ENCODE measurements around the gene THAP10.
"Not testable (repeated sequence)": the region's sequence is repeated elsewhere in the genome, so short reads cannot be mapped to it uniquely, and the experiment has no call there.

Gene THAP10

GRCh38 chr15:70876683-70877082 is 15.6 kb downstream of the THAP10 start:
- DNase-seq (ENCODE audit: low spot score): no peak

GRCh38 chr15:70876011-70876410 is 16.2 kb downstream of the THAP10 start:
- DNase-seq (ENCODE audit: low spot score): no peak

GRCh38 chr15:70875001-70875782 is 17.0 kb downstream of the THAP10 start:
- no peak for DNase-seq (ENCODE audit: low spot score)

GRCh38 chr15:70873232-70874054 is 18.8 kb downstream of the THAP10 start:
- no peak for DNase-seq (ENCODE audit: low spot score)

- not testable (repeated sequence) for DNase-seq (ENCODE audit: low spot score)
These were observed 20.7 kb downstream of the THAP10 start for GRCh38 chr15:70871490-70871889.

- DNase-seq (ENCODE audit: low spot score): peak; percentile 60
These were observed 22.2 kb downstream of the THAP10 start for GRCh38 chr15:70870051-70870450.

- DNase-seq (ENCODE audit: low spot score): no peak
These were observed 22.9 kb downstream of the THAP10 start for GRCh38 chr15:70869346-70869745.

GRCh38 chr15:70867911-70868467 is 24.2 kb downstream of the THAP10 start:
- DNase-seq (ENCODE audit: low spot score): no peak

GRCh38 chr15:70866982-70867641 is 25.1 kb downstream of the THAP10 start:
- DNase-seq (ENCODE audit: low spot score): no peak

GRCh38 chr15:70863450-70864218 is 28.6 kb downstream of the THAP10 start:
- DNase-seq (ENCODE audit: low spot score): peak; percentile 86

GRCh38 chr15:70859998-70860397 is 32.2 kb downstream of the THAP10 start:
- DNase-seq (ENCODE audit: low spot score): no peak

- DNase-seq (ENCODE audit: low spot score): no peak
These were observed 32.8 kb downstream of the THAP10 start for GRCh38 chr15:70859322-70859908.

- DNase-seq (ENCODE audit: low spot score): not testable (repeated sequence)
These were observed 33.5 kb downstream of the THAP10 start for GRCh38 chr15:70858614-70859321.

- no peak for DNase-seq (ENCODE audit: low spot score)
These were observed 34.5 kb downstream of the THAP10 start for GRCh38 chr15:70857562-70858285.

- DNase-seq (ENCODE audit: low spot score): peak; percentile 92
These were observed 35.2 kb downstream of the THAP10 start for GRCh38 chr15:70856884-70857561.

GRCh38 chr15:70856177-70856883 is 35.9 kb downstream of the THAP10 start:
- peak; percentile 70 for DNase-seq (ENCODE audit: low spot score)

GRCh38 chr15:70855764-70856163 is 36.5 kb downstream of the THAP10 start:
- no peak for DNase-seq (ENCODE audit: low spot score)

GRCh38 chr15:70854666-70854976 is 37.6 kb downstream of the THAP10 start:
- DNase-seq (ENCODE audit: low spot score): peak; percentile 47

All from hepatic stellate cell (primary cell).